ENCODE results near the gene FAM13A. TPM values are rescaled to one million over a fixed set of nuclear protein-coding genes. Genes with fewer than 3 reads are reported as not detected.

The FAM13A gene
- total and polyA plus RNA-seq, 2 of the 13 experiments (the other 11 are each of a cell fraction or from before 2014, with no cell fraction given), result 1.2 to 36.2 TPM

DNA sequence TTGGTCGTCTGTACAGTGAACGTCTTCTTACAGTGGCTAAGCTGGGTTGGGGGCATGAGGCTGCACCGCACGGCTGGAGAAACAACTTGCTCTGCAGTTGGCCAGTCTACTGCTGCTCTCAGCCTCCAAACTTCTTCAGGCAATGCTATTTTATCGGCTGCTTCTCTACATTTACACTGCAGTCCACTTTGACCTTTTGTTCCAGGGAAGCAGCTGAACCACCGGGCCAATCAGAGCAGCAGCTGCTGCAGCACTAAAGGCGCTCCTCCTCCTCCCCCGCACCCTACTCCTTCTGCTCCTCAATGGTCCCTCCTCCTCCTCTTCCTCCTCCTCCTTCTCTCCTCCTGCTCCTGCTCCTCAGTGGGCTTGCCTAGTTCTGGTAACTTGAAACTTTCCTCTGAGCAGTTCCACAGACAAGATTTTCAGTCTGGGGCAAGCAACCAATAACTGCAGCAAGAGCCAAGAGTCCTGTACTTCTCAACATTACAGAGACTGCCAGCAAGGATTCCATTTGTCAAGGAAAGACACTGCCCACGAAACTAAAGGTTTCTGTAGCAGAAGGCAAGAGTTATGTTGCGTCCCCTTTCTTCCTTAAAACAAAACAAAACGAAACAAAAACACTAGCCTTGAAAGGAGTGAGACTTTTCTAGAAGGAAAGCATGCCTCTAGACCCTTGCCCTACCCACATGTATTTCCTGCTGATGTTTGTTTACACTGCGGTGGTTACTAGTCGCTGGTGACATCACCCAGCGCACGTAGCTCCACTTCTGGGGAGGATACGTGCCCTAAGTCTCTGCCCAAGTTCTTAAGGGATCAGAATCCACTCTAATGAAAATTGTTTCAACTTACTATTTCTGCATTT is 233.7 kb downstream of the FAM13A start (continued):
- TF ChIP-seq PTBP1 (IDR thresholded peaks at IDR 0.05; ENCODE audit: low read depth, low read length, poor library complexity, severe bottlenecking) (no peak), BRCA1 (CRISPR knock-in tag; IDR thresholded peaks at IDR 0.05) (no peak), ZNF160 (CRISPR knock-in tag; IDR thresholded peaks at IDR 0.05) (no peak; the same call in 1 of the 2 replicates), ATRX (CRISPR knock-in tag; IDR thresholded peaks at IDR 0.05; ENCODE audit: borderline replicate concordance) (no peak), SRSF4 (IDR thresholded peaks at IDR 0.05; ENCODE audit: low read depth, low read length, poor library complexity, severe bottlenecking) (no peak), SP1 (IDR thresholded peaks at IDR 0.05) (no peak), SP1 (CRISPR knock-in tag; IDR thresholded peaks at IDR 0.05) (no peak), SAP130 (CRISPR knock-in tag; IDR thresholded peaks at IDR 0.05; ENCODE audit: low read depth) (peak; percentile 78), HBP1 (CRISPR knock-in tag; IDR thresholded peaks at IDR 0.05; ENCODE audit: low read depth) (no peak; the same call in 1 of the 2 replicates), ZNF576 (CRISPR knock-in tag; IDR thresholded peaks at IDR 0.05) (no peak), ZNF616 (CRISPR knock-in tag; IDR thresholded peaks at IDR 0.05; ENCODE audit: low read depth) (no peak), JDP2 (CRISPR knock-in tag; IDR thresholded peaks at IDR 0.05; ENCODE audit: borderline replicate concordance) (no peak)
- TF ChIP-seq, protein P1, sequence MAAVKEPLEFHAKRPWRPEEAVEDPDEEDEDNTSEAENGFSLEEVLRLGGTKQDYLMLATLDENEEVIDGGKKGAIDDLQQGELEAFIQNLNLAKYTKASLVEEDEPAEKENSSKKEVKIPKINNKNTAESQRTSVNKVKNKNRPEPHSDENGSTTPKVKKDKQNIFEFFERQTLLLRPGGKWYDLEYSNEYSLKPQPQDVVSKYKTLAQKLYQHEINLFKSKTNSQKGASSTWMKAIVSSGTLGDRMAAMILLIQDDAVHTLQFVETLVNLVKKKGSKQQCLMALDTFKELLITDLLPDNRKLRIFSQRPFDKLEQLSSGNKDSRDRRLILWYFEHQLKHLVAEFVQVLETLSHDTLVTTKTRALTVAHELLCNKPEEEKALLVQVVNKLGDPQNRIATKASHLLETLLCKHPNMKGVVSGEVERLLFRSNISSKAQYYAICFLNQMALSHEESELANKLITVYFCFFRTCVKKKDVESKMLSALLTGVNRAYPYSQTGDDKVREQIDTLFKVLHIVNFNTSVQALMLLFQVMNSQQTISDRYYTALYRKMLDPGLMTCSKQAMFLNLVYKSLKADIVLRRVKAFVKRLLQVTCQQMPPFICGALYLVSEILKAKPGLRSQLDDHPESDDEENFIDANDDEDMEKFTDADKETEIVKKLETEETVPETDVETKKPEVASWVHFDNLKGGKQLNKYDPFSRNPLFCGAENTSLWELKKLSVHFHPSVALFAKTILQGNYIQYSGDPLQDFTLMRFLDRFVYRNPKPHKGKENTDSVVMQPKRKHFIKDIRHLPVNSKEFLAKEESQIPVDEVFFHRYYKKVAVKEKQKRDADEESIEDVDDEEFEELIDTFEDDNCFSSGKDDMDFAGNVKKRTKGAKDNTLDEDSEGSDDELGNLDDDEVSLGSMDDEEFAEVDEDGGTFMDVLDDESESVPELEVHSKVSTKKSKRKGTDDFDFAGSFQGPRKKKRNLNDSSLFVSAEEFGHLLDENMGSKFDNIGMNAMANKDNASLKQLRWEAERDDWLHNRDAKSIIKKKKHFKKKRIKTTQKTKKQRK (IDR thresholded peaks at IDR 0.05; ENCODE audit: low read length), result no peak
- TF ChIP-seq, protein P2, sequence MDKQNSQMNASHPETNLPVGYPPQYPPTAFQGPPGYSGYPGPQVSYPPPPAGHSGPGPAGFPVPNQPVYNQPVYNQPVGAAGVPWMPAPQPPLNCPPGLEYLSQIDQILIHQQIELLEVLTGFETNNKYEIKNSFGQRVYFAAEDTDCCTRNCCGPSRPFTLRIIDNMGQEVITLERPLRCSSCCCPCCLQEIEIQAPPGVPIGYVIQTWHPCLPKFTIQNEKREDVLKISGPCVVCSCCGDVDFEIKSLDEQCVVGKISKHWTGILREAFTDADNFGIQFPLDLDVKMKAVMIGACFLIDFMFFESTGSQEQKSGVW (CRISPR knock-in tag; IDR thresholded peaks at IDR 0.05; ENCODE audit: borderline replicate concordance), result no peak
- TF ChIP-seq, protein P3, sequence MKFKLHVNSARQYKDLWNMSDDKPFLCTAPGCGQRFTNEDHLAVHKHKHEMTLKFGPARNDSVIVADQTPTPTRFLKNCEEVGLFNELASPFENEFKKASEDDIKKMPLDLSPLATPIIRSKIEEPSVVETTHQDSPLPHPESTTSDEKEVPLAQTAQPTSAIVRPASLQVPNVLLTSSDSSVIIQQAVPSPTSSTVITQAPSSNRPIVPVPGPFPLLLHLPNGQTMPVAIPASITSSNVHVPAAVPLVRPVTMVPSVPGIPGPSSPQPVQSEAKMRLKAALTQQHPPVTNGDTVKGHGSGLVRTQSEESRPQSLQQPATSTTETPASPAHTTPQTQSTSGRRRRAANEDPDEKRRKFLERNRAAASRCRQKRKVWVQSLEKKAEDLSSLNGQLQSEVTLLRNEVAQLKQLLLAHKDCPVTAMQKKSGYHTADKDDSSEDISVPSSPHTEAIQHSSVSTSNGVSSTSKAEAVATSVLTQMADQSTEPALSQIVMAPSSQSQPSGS (CRISPR knock-in tag; IDR thresholded peaks at IDR 0.05), result no peak
- TF ChIP-seq, protein P4, sequence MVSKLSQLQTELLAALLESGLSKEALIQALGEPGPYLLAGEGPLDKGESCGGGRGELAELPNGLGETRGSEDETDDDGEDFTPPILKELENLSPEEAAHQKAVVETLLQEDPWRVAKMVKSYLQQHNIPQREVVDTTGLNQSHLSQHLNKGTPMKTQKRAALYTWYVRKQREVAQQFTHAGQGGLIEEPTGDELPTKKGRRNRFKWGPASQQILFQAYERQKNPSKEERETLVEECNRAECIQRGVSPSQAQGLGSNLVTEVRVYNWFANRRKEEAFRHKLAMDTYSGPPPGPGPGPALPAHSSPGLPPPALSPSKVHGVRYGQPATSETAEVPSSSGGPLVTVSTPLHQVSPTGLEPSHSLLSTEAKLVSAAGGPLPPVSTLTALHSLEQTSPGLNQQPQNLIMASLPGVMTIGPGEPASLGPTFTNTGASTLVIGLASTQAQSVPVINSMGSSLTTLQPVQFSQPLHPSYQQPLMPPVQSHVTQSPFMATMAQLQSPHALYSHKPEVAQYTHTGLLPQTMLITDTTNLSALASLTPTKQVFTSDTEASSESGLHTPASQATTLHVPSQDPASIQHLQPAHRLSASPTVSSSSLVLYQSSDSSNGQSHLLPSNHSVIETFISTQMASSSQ (IDR thresholded peaks at IDR 0.05; ENCODE audit: low read depth), result 0 out of 2 replicates have a peak, but pooled peaks have one; percentile 10
- TF ChIP-seq, protein P4 (CRISPR knock-in tag; IDR thresholded peaks at IDR 0.05; ENCODE audit: borderline replicate concordance), result no peak
